Endodermal cell (in vitro differentiated cells): Measurements from ENCODE around the gene DLD. TPM values are rescaled to one million over a fixed set of nuclear protein-coding genes. Genes with fewer than 3 reads are reported as not detected.

Experiments used
- DNase-seq: peaks from one replicate; pipeline ENCODE4 v3.0.0-alpha.2; 2017
- H3K27ac ChIP-seq: 2 replicates; pipeline ENCODE4 v1.5.1; 2013; ENCODE audit warnings: mild to moderate bottlenecking, low read depth, low read length, moderate library complexity
- H3K27me3 ChIP-seq: 2 replicates; pipeline ENCODE4 v1.6.1; 2013; ENCODE audit warnings: mild to moderate bottlenecking, low read length, moderate library complexity; ENCODE audit not compliant: insufficient read depth, control insufficient read depth, poor library complexity, severe bottlenecking
- H3K36me3 ChIP-seq: 2 replicates; pipeline ENCODE4 v1.7.0; 2013; ENCODE audit warnings: mild to moderate bottlenecking, low read length, moderate library complexity; ENCODE audit not compliant: control insufficient read depth, insufficient read depth
- H3K4me1 ChIP-seq: one replicate; pipeline ENCODE4 v1.7.0; 2013; ENCODE audit warnings: low read length; ENCODE audit not compliant: control insufficient read depth, insufficient read depth
- H3K4me3 ChIP-seq: 2 replicates; pipeline ENCODE4 v1.5.1; 2013; ENCODE audit warnings: mild to moderate bottlenecking, low read length, moderate library complexity
- H3K9ac ChIP-seq: 2 replicates; pipeline ENCODE4 v1.6.1; 2013; ENCODE audit warnings: mild to moderate bottlenecking, low read length, moderate library complexity; ENCODE audit not compliant: poor library complexity, severe bottlenecking; ENCODE audit errors: extremely low read depth
- H3K9me3 ChIP-seq: 2 replicates; pipeline ENCODE4 v1.6.1; 2013; ENCODE audit warnings: mild to moderate bottlenecking, low read length, moderate library complexity; ENCODE audit not compliant: control insufficient read depth
- H3K27ac Mint-ChIP-seq: 2 replicates; pipeline ENCODE4 v1.8.0; 2020; ENCODE audit warnings: mixed read lengths
- H3K27me3 Mint-ChIP-seq: 2 replicates; pipeline ENCODE4 v1.8.0; 2021; ENCODE audit warnings: mild to moderate bottlenecking, mixed read lengths; ENCODE audit not compliant: insufficient read depth
- H3K36me3 Mint-ChIP-seq: 2 replicates; pipeline ENCODE4 v1.8.0; 2020; ENCODE audit warnings: low read depth, mixed read lengths
- H3K4me1 Mint-ChIP-seq: 2 replicates; pipeline ENCODE4 v1.8.0; 2020; ENCODE audit warnings: mixed read lengths
- H3K4me3 Mint-ChIP-seq: 2 replicates; pipeline ENCODE4 v1.8.0; 2020; ENCODE audit warnings: mild to moderate bottlenecking, moderate library complexity, mixed read lengths
- H3K9me3 Mint-ChIP-seq: 2 replicates; pipeline ENCODE4 v1.8.0; 2020; ENCODE audit warnings: mild to moderate bottlenecking, mixed read lengths
- CTCF ChIP-seq: fragments of 200-600 bp; sonication (generic); conservative IDR thresholded peaks from 2 replicates; pipeline ENCODE4 v1.5.0; 2021; ENCODE audit warnings: antibody characterized with exemption, mild to moderate bottlenecking
- WGBS, 2 experiments: methylation state at CpG; one replicate each; pipeline versions ENCODE4 v1.1.5 to v1.1.7; 2013; ENCODE audit warnings: missing lambda C conversion rate in 2 of 2, mixed read lengths in 1 of 2; ENCODE audit not compliant: insufficient coverage in 1 of 2, insufficient read length in 1 of 2; 5-methylcytosine and 5-hydroxymethylcytosine counted together
- total RNA-seq, 2 donors: library from RNA; stranded (reverse); fragmentation: NEBNext Ultra II Directional in 1 of 2; extraction: Animal tissue kit (Norgen Biotek cat#: 25700) in 1 of 2; gene quantifications; 2 replicates in 1 of 2; 3 replicates in 1 of 2; pipeline ENCODE4 v1.2.1, GENCODE V29; 2021

DLD gene
- total RNA-seq, 2 donors from 2014 or later = 82.4 to 82.5 TPM

GRCh38 chr7:107907790-107908189 is 16.8 kb downstream of the DLD start:
- H3K9me3 Mint-ChIP-seq = peaks cover 3% of the 10 kb centered on the region
- DNase-seq = no peak
- no peak overlapping the region for H3K27ac ChIP-seq
- H3K36me3 ChIP-seq = peaks cover 94% of the 10 kb centered on the region
- no peak overlapping the region for H3K4me3 ChIP-seq
- 96 to 100% methylated on average over 1 to 2 of the region's 2 CpGs for WGBS, 2 experiments
- H3K27ac Mint-ChIP-seq = no peak overlapping the region
- H3K27me3 Mint-ChIP-seq = no peaks in the 10 kb centered on the region
- no peaks in the 10 kb centered on the region for H3K4me1 ChIP-seq
- no peak overlapping the region for H3K9ac ChIP-seq
- no peaks in the 10 kb centered on the region for H3K27me3 ChIP-seq
- no peak for TF ChIP-seq CTCF
- H3K4me1 Mint-ChIP-seq = no peaks in the 10 kb centered on the region
- no peaks in the 10 kb centered on the region for H3K9me3 ChIP-seq
- H3K36me3 Mint-ChIP-seq = peaks cover 73% of the 10 kb centered on the region
- H3K4me3 Mint-ChIP-seq = no peak overlapping the region

- Mint-ChIP-seq H3K4me1 (no peaks in the 10 kb centered on the region), H3K9me3 (peaks cover 3% of the 10 kb centered on the region), H3K27ac (no peak overlapping the region), H3K36me3 (peaks cover 62% of the 10 kb centered on the region), H3K4me3 (no peak overlapping the region), H3K27me3 (no peaks in the 10 kb centered on the region)
- Histone ChIP-seq H3K9me3 (no peaks in the 10 kb centered on the region), H3K36me3 (peaks cover 86% of the 10 kb centered on the region), H3K4me1 (no peaks in the 10 kb centered on the region), H3K9ac (no peak overlapping the region), H3K27ac (no peak overlapping the region), H3K4me3 (no peak overlapping the region), H3K27me3 (no peaks in the 10 kb centered on the region)
- 97% methylated on average over 1 of the region's 1 CpG; no CpG with 5 or more reads in 1 of the 2 experiments for WGBS, 2 experiments
- no peak for DNase-seq
- no peak for TF ChIP-seq CTCF
These were observed 18.5 kb downstream of the DLD start for GRCh38 chr7:107909445-107909844.

- Mint-ChIP-seq H3K4me3 (no peak overlapping the region), H3K36me3 (peaks cover 61% of the 10 kb centered on the region), H3K4me1 (no peaks in the 10 kb centered on the region), H3K27me3 (no peaks in the 10 kb centered on the region), H3K27ac (no peak overlapping the region), H3K9me3 (peaks cover 3% of the 10 kb centered on the region)
- Histone ChIP-seq H3K9ac (no peak overlapping the region), H3K9me3 (no peaks in the 10 kb centered on the region), H3K36me3 (peaks cover 81% of the 10 kb centered on the region), H3K27me3 (no peaks in the 10 kb centered on the region), H3K27ac (no peak overlapping the region), H3K4me1 (no peaks in the 10 kb centered on the region), H3K4me3 (no peak overlapping the region)
- no peak for TF ChIP-seq CTCF
- no peak for DNase-seq
- 78 to 89% methylated on average over 1 to 2 of the region's 2 CpGs for WGBS, 2 experiments
These were observed 21.0 kb downstream of the DLD start for GRCh38 chr7:107911981-107912380.
